Measurements from ENCODE around the gene PORCN. TPM values are rescaled to one million over a fixed set of nuclear protein-coding genes. Genes with fewer than 3 reads are reported as not detected.

PORCN gene
- total RNA-seq, 1 experiment from 2014 or later = 12.9 TPM

GRCh38 chrX:48480583-48480982, 28.2 kb upstream of the PORCN start:
- no peak overlapping the region for H3K9ac ChIP-seq (ENCODE audit: low read length)
- H3K9me2 ChIP-seq (ENCODE audit: insufficient read depth) = no peaks in the 10 kb centered on the region
- peaks cover 39% of the 10 kb centered on the region for H3K79me2 ChIP-seq (ENCODE audit: insufficient read depth, low read length)
- no TSS peak for BruUV-seq (replicated peaks)
- ChIA-PET RAD21 (ENCODE audit: low non-redundant PET in 1 of 2, low total read pairs in 2 of 2, uncharacterized antibody in 2 of 2, unreplicated experiment in 2 of 2) (no interaction called here), POLR2A (no interaction called here), CTCF (no interaction called here)
- TF ChIP-seq YY1 (IDR thresholded peaks at IDR 0.05; ENCODE audit: extremely low read depth, insufficient replicate concordance, low read depth, low read length) = no peak
- no peak for TF ChIP-seq POLR2AphosphoS5 (IDR thresholded peaks at IDR 0.05; ENCODE audit: low read depth, low read length)
- TF ChIP-seq ZNF274 (IDR thresholded peaks at IDR 0.05; ENCODE audit: low read depth, low read length) = no peak
- TF ChIP-seq ZBTB33 (IDR thresholded peaks at IDR 0.05; ENCODE audit: extremely low read depth, insufficient replicate concordance, low read length) = no peak
- no peak for TF ChIP-seq JUND (IDR thresholded peaks at IDR 0.05)
- no peak for TF ChIP-seq SRF (IDR thresholded peaks at IDR 0.05; ENCODE audit: low read depth)
- no peak for TF ChIP-seq EZH2phosphoT487 (IDR thresholded peaks at IDR 0.05; ENCODE audit: borderline replicate concordance)
- no peak for TF ChIP-seq TCF7L2 (IDR thresholded peaks at IDR 0.05; ENCODE audit: borderline replicate concordance, extremely low read depth, insufficient read depth, insufficient read length)
- no peak for TF ChIP-seq ATF3 (IDR thresholded peaks at IDR 0.05)
- TF ChIP-seq CEBPB (IDR thresholded peaks at IDR 0.05; ENCODE audit: low read depth) = no peak
- TF ChIP-seq REST (IDR thresholded peaks at IDR 0.05; ENCODE audit: low read depth) = no peak
- TF ChIP-seq POLR2A (IDR thresholded peaks at IDR 0.05; ENCODE audit: borderline replicate concordance, extremely low read depth, insufficient read depth, insufficient read length) = no peak
- TF ChIP-seq ZFX (IDR thresholded peaks at IDR 0.05) = no peak
- no peak for TF ChIP-seq EZH2 (IDR thresholded peaks at IDR 0.05)
- no peak for TF ChIP-seq RAD21 (IDR thresholded peaks at IDR 0.05; ENCODE audit: low read depth)
- TF ChIP-seq EGR1 (IDR thresholded peaks at IDR 0.05; ENCODE audit: low read depth) = no peak
- no peak for TF ChIP-seq SP1 (IDR thresholded peaks at IDR 0.05; ENCODE audit: low read depth)
- no peak overlapping the region for H3K4me2 ChIP-seq (ENCODE audit: low read length)
- ATAC-seq (no peak), DNase-seq (ENCODE audit: low read depth, low spot score) (no peak)
- H4K20me1 ChIP-seq (ENCODE audit: insufficient read depth) = no peaks in the 10 kb centered on the region
- no peak overlapping the region for H2AFZ ChIP-seq (ENCODE audit: low read depth, low read length, poor library complexity, severe bottlenecking)
- intact Hi-C loops (cut with micrococcal nuclease) = no loop called here
- H3K27ac ChIP-seq (ENCODE audit: low read depth, low read length) = no peak overlapping the region
- no peak overlapping the region for H3K4me3 ChIP-seq (replicated peaks in 1 of 2; ENCODE audit: low read depth in 1 of 2, low read length in 2 of 2)
- H3K9me3 ChIP-seq (ENCODE audit: control insufficient read depth in 1 of 2, insufficient read depth in 1 of 2, low read depth in 1 of 2, low read length in 2 of 2) = no peaks in the 10 kb centered on the region
- H3K4me1 ChIP-seq (ENCODE audit: control insufficient read depth in 1 of 2, insufficient read depth in 2 of 2, low read length in 2 of 2) = peaks cover 0 to 8% of the 10 kb centered on the region in 2 experiments; a peak in 2 of 4 replicates
- H3K36me3 ChIP-seq (ENCODE audit: control insufficient read depth in 1 of 2, insufficient read depth in 2 of 2, low read length in 2 of 2) = peaks cover 4 to 9% of the 10 kb centered on the region in 2 experiments; a peak in 2 of 4 replicates
- no peaks in the 10 kb centered on the region for H3K27me3 ChIP-seq (ENCODE audit: insufficient read depth, low read length)
